Heart left ventricle (tissue), 13 donors: ENCODE results near the gene ADM.

ENCODE experiments used
- POLR2A ChIP-seq, 2 donors: fragments of 450-650 bp; IDR thresholded peaks; one replicate each; pipeline ENCODE4 v1.6.1; 2017; ENCODE audit warnings: antibody characterized with exemption in 2 of 2, mild to moderate bottlenecking in 2 of 2, moderate library complexity in 2 of 2
- TF ChIP-seq, protein P1 (sequence below), 12 donors: fragments of 200-600 bp; sonication (generic) in 4 of 12; IDR thresholded peaks; one replicate each; pipeline versions ENCODE4 v1.5.0 to v1.8.0; 2018 to 2022; ENCODE audit warnings: antibody characterized with exemption in 12 of 12, mild to moderate bottlenecking in 5 of 12
- donor health status: ischemic (EF 13 %, LVEDD 7.1; RV severe dilation, severe dysfunction).
- donor health status: DM: no; HTN: yes; CAD: no.
- donor health status: DM: no; HTN: no; CAD: no.
- donor health status: ischemic (EF 25% LVEDD 6.9; RV normal size, moderate dysfunction).
- donor health status: ischemic (EF 25% LVEDD 5.7; RV mildly dilated, moderate dysfunction).
- donor health status: ischemic (EF 35%, LVEDD 5.7; RV mildly dilated, moderate dysfunction).
- donor health status: nonischemic (EF 11% LVEDD 7.7; RV severe dilation, severe dysfunction).
- donor health status: DM: yes; HTN: yes; CAD: no.
- donor health status: PGD.
- donor health status: ischemic (EF 29% LVEDD 5.4; RV normal size, mild dysfunction).
- donor health status: nonischemic (EF 23%, LVEDD 6.1; RV moderate dilation, normal function).

DNA sequence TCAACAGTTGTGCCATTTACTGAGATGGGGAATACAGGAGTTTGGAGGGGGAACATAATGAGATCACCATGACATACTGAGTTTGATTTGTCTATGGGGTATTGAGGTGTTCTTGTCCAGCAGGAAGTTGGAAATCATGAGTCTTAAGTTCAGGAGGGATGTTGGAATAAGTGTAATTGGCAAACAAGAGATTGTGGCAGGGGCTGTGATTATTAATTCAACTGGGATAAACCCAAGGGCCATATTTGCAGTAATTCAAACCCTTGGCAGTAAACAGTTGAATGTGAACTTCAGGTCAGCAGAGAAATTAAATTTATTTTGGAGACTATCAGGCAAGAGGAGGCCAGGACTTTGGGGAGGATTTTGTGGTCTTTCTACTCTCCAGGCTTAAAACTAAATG is 33.4 kb downstream of the ADM start:
- TF ChIP-seq, protein P1, sequence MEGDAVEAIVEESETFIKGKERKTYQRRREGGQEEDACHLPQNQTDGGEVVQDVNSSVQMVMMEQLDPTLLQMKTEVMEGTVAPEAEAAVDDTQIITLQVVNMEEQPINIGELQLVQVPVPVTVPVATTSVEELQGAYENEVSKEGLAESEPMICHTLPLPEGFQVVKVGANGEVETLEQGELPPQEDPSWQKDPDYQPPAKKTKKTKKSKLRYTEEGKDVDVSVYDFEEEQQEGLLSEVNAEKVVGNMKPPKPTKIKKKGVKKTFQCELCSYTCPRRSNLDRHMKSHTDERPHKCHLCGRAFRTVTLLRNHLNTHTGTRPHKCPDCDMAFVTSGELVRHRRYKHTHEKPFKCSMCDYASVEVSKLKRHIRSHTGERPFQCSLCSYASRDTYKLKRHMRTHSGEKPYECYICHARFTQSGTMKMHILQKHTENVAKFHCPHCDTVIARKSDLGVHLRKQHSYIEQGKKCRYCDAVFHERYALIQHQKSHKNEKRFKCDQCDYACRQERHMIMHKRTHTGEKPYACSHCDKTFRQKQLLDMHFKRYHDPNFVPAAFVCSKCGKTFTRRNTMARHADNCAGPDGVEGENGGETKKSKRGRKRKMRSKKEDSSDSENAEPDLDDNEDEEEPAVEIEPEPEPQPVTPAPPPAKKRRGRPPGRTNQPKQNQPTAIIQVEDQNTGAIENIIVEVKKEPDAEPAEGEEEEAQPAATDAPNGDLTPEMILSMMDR (IDR thresholded peaks at IDR 0.05), result no peak
- no peak for TF ChIP-seq POLR2A (IDR thresholded peaks at IDR 0.05)
